ENCODE results near the gene CELSR3. TPM values are rescaled to one million over a fixed set of nuclear protein-coding genes. Genes with fewer than 3 reads are reported as not detected.

Gene CELSR3
- total and polyA plus RNA-seq, 2 of the 4 experiments (the other 2 are of a cell fraction): 0.18 to 0.63 TPM

GRCh38 chr3:48655063-48655462, 7.6 kb downstream of the CELSR3 start:
- Histone ChIP-seq H2AK9ac (replicated peaks; ENCODE audit: low read depth, low read length, poor library complexity) (no peak overlapping the region), H2BK20ac (ENCODE audit: low read depth, low read length) (no peak overlapping the region), H3K18ac (ENCODE audit: low read depth, low read length) (no peak overlapping the region), H3K36me3 (ENCODE audit: control insufficient read depth, insufficient read depth, low read length) (no peaks in the 10 kb centered on the region), H3K9me1 (ENCODE audit: insufficient read depth, low read length) (no peaks in the 10 kb centered on the region), H4K91ac (ENCODE audit: insufficient read depth, low read depth, low read length) (no peak overlapping the region), H2BK15ac (ENCODE audit: low read depth, low read length) (no peak overlapping the region), H4K5ac (ENCODE audit: low read depth, low read length) (no peak overlapping the region), H3K56ac (ENCODE audit: extremely low read depth, insufficient read depth, low read length) (no peak overlapping the region), H3K27me3 (ENCODE audit: control insufficient read depth, insufficient read depth, low read length) (no peaks in the 10 kb centered on the region; the same call in 1 of the 2 replicates), H2AFZ (replicated peaks; ENCODE audit: low read length, poor library complexity) (peak overlapping the region; percentile 4), H3K4me1 (ENCODE audit: control insufficient read depth, insufficient read depth, low read length) (peaks cover 3% of the 10 kb centered on the region; the same call in 1 of the 2 replicates), H3K9ac (ENCODE audit: low read depth, low read length) (no peak overlapping the region), H3K9me3 (ENCODE audit: control insufficient read depth, insufficient read depth, low read length) (no peaks in the 10 kb centered on the region), H2AK5ac (ENCODE audit: low read depth, low read length) (no peak overlapping the region), H3K4me3 (ENCODE audit: insufficient read depth, low read depth, low read length) (no peak overlapping the region), H4K8ac (ENCODE audit: low read depth in 2 of 2, low read length in 2 of 2) (no peak overlapping the region), H2BK120ac (ENCODE audit: low read depth, low read length) (no peak overlapping the region), H2BK5ac (ENCODE audit: low read depth, low read length, poor library complexity, severe bottlenecking) (no peak overlapping the region), H4K20me1 (ENCODE audit: insufficient read depth, low read length) (no peaks in the 10 kb centered on the region), H3K14ac (replicated peaks; ENCODE audit: low read depth, low read length) (no peak overlapping the region), H3K27ac (ENCODE audit: insufficient read depth, low read length) (no peak overlapping the region), H3K4ac (ENCODE audit: low read depth, low read length) (no peak overlapping the region; the same call in 1 of the 2 replicates), H3K79me1 (ENCODE audit: low read depth in 1 of 2, low read length in 2 of 2) (no peaks in the 10 kb centered on the region), H3K4me2 (ENCODE audit: low read depth, low read length) (no peak overlapping the region), H3K23ac (ENCODE audit: low read depth, low read length) (no peak overlapping the region)
- CTCF ChIA-PET: no interaction called here
- intact Hi-C loops (cut with micrococcal nuclease) (no loop called here), dilution Hi-C loops (cut with HindIII; ENCODE audit: low sequenced_read_pairs, unreplicated experiment) (no loop called here), in situ Hi-C loops (cut with MboI; ENCODE audit: low sequenced_read_pairs) (no loop called here)
- DNase-seq (no peak), ATAC-seq (ENCODE audit: low read depth) (no peak)
- TF ChIP-seq MAFK (IDR thresholded peaks at IDR 0.05; ENCODE audit: low read depth, low read length): no peak
- no peak for TF ChIP-seq CEBPB (IDR thresholded peaks at IDR 0.05; ENCODE audit: low read depth, low read length)
- TF ChIP-seq MAZ (IDR thresholded peaks at IDR 0.05; ENCODE audit: borderline replicate concordance, low read depth, low read length): no peak
- TF ChIP-seq FOS (IDR thresholded peaks at IDR 0.05; ENCODE audit: low read depth, low read length): no peak
- no peak for TF ChIP-seq RFX5 (IDR thresholded peaks at IDR 0.05; ENCODE audit: low read depth, low read length)
- TF ChIP-seq NFE2L2 (IDR thresholded peaks at IDR 0.05; ENCODE audit: low read depth, low read length): no peak
- BruUV-seq (replicated peaks): no TSS peak
- WGBS, 2 experiments (ENCODE audit: extremely low coverage in 2 of 2, insufficient read length in 1 of 2): 95% methylated on average over 4 of the region's 12 CpGs; no CpG with 5 or more reads in 1 of the 2 experiments
- POLR2A ChIA-PET (ENCODE audit: unreplicated experiment): no interaction called here
